H1 (cell line): ENCODE measurements around the gene TFAP2E. TPM values are rescaled to one million over a fixed set of nuclear protein-coding genes. Genes with fewer than 3 reads are reported as not detected.

ENCODE experiments used
- CTCF ChIA-PET: fragments of 300-600 bp; sonication (Branson Sonifier 250); formaldehyde crosslinking; loops from one replicate; lab custom pipeline; 2021; ENCODE audit not compliant: partially characterized antibody; lab: Charles Lee
- POLR2A ChIA-PET: fragments of 300-600 bp; sonication (Branson Sonifier 250); formaldehyde crosslinking; loops from one replicate; lab custom pipeline; 2021; ENCODE audit warnings: inconsistent platforms; ENCODE audit not compliant: partially characterized antibody; lab: Charles Lee
- DNase-seq, 2 experiments: peaks; one replicate each; pipeline versions ENCODE4 v3.0.0 to v3.0.0-alpha.2; 2010 to 2022; ENCODE audit warnings: low spot score in 2 of 2, low read depth in 1 of 2, mixed read lengths in 1 of 2
- FAIRE-seq: peaks from 2 replicates; lab custom pipeline; 2011; peaks lifted over from hg19 to GRCh38; lab: Jason Lieb, UNC
- H2AFZ ChIP-seq: 2 replicates; pipeline ENCODE4 v1.8.1; 2012; ENCODE audit warnings: low read length, inconsistent platforms
- H2AK5ac ChIP-seq: 2 replicates; pipeline ENCODE4 v1.6.1; 2013; ENCODE audit warnings: low read depth, low read length
- H2BK120ac ChIP-seq: replicated peaks from 2 replicates; pipeline ENCODE3; 2013; ENCODE audit warnings: low read depth, low read length, inconsistent platforms
- H2BK12ac ChIP-seq: 2 replicates; pipeline ENCODE4 v1.6.1; 2013; ENCODE audit warnings: low read depth, low read length
- H2BK15ac ChIP-seq: 2 replicates; pipeline ENCODE4 v1.6.1; 2013; ENCODE audit warnings: low read length
- H2BK20ac ChIP-seq: 2 replicates; pipeline ENCODE4 v1.6.1; 2013; ENCODE audit warnings: low read length
- H2BK5ac ChIP-seq: 2 replicates; pipeline ENCODE4 v1.6.1; 2013; ENCODE audit warnings: low read depth, low read length
- H3K14ac ChIP-seq: 2 replicates; pipeline ENCODE4 v1.6.1; 2013; ENCODE audit warnings: inconsistent platforms; ENCODE audit not compliant: insufficient read length
- H3K18ac ChIP-seq: 2 replicates; pipeline ENCODE4 v1.6.1; 2013; ENCODE audit warnings: low read length; ENCODE audit errors: extremely low read depth
- H3K23ac ChIP-seq: 2 replicates; pipeline ENCODE4 v1.6.1; 2013; ENCODE audit warnings: inconsistent platforms; ENCODE audit not compliant: insufficient read length
- H3K23me2 ChIP-seq: 2 replicates; pipeline ENCODE4 v1.6.1; 2013; ENCODE audit warnings: low read depth, low read length
- H3K27ac ChIP-seq: 2 replicates; pipeline ENCODE4 v1.6.1; 2011; ENCODE audit warnings: low read depth, low read length, inconsistent platforms
- H3K27me3 ChIP-seq, 4 experiments: replicated peaks in 1 of 4; 1 replicate in 1 of 4; 2 replicates in 3 of 4; pipeline versions ENCODE4 v1.6.1 to v1.8.1; 2011 to 2013; ENCODE audit warnings: low read length in 3 of 4, mild to moderate bottlenecking in 3 of 4, inconsistent platforms in 2 of 4, mixed read lengths in 2 of 4, moderate library complexity in 1 of 4; ENCODE audit not compliant: control insufficient read depth in 3 of 4, insufficient read depth in 3 of 4; ENCODE audit errors: extremely low read depth in 1 of 4
- H3K36me3 ChIP-seq, 4 experiments: 2 replicates each; pipeline versions ENCODE4 v1.6.1 to v1.8.1; 2011 to 2013; ENCODE audit warnings: mild to moderate bottlenecking in 4 of 4, low read length in 3 of 4, moderate library complexity in 2 of 4, control low read depth in 1 of 4, inconsistent platforms in 1 of 4; ENCODE audit not compliant: insufficient read depth in 4 of 4, control insufficient read depth in 2 of 4
- H3K4ac ChIP-seq: replicated peaks from 2 replicates; pipeline ENCODE3; 2013; ENCODE audit warnings: low read length, low read depth, mixed read lengths, inconsistent platforms; ENCODE audit not compliant: insufficient read length
- H3K4me1 ChIP-seq, 4 experiments: replicated peaks in 1 of 4; 1 replicate in 1 of 4; 2 replicates in 3 of 4; pipeline versions ENCODE4 v1.6.1 to v1.8.1; 2011 to 2013; ENCODE audit warnings: low read length in 3 of 4, inconsistent platforms in 2 of 4, mixed read lengths in 1 of 4; ENCODE audit not compliant: insufficient read depth in 4 of 4, control insufficient read depth in 3 of 4
- H3K4me2 ChIP-seq, 2 experiments: 2 replicates each; pipeline versions ENCODE4 v1.6.1 to v1.8.1; 2011 to 2013; ENCODE audit warnings: low read depth in 2 of 2, low read length in 2 of 2, control low read depth in 1 of 2, inconsistent platforms in 1 of 2, mild to moderate bottlenecking in 1 of 2; ENCODE audit not compliant: insufficient read depth in 1 of 2
- H3K4me3 ChIP-seq, 4 experiments: fragments of 200-600, 300-600 bp in 1 of 4; sonication (generic), shearing (Covaris generic), sonication (Bioruptor Twin) in 1 of 4; 2 replicates each; pipeline versions ENCODE4 v1.5.1 to v1.8.1; 2011 to 2016; ENCODE audit warnings: low read length in 4 of 4, low read depth in 3 of 4, control low read depth in 2 of 4, inconsistent platforms in 2 of 4, mild to moderate bottlenecking in 2 of 4, mixed read lengths in 1 of 4, moderate library complexity in 1 of 4; ENCODE audit not compliant: insufficient read depth in 2 of 4; ENCODE audit errors: extremely low read depth in 1 of 4
- H3K56ac ChIP-seq: replicated peaks from 2 replicates; pipeline ENCODE3; 2013; ENCODE audit warnings: low read depth, mild to moderate bottlenecking, mixed read lengths, low read length, inconsistent platforms; ENCODE audit not compliant: insufficient read length
- H3K79me1 ChIP-seq: 2 replicates; pipeline ENCODE4 v1.6.1; 2013; ENCODE audit warnings: low read depth, low read length, control low read depth
- H3K79me2 ChIP-seq, 2 experiments: 2 replicates each; pipeline versions ENCODE4 v1.6.1 to v1.8.1; 2012 to 2013; ENCODE audit warnings: low read length in 2 of 2, mild to moderate bottlenecking in 2 of 2, inconsistent platforms in 1 of 2; ENCODE audit not compliant: insufficient read depth in 2 of 2, control insufficient read depth in 1 of 2
- H3K9ac ChIP-seq, 4 experiments: replicated peaks in 1 of 4; 1 replicate in 1 of 4; 2 replicates in 3 of 4; pipeline versions ENCODE4 v1.6.1 to v1.8.1; 2011 to 2013; ENCODE audit warnings: low read depth in 3 of 4, low read length in 3 of 4, control low read depth in 2 of 4, mild to moderate bottlenecking in 2 of 4, moderate library complexity in 2 of 4, inconsistent platforms in 1 of 4; ENCODE audit errors: extremely low read depth in 1 of 4
- H3K9me3 ChIP-seq, 2 experiments: 2 replicates each; pipeline versions ENCODE4 v1.6.1 to v1.8.1; 2012 to 2013; ENCODE audit warnings: mild to moderate bottlenecking in 2 of 2, moderate library complexity in 2 of 2, control low read depth in 1 of 2, inconsistent platforms in 1 of 2, low read depth in 1 of 2, low read length in 1 of 2, mixed read lengths in 1 of 2; ENCODE audit not compliant: insufficient read depth in 2 of 2
- H4K20me1 ChIP-seq, 2 experiments: replicated peaks in 1 of 2; 2 replicates each; pipeline versions ENCODE3 to v1.8.1; 2011 to 2013; ENCODE audit warnings: inconsistent platforms in 2 of 2, low read length in 2 of 2, mild to moderate bottlenecking in 1 of 2; ENCODE audit not compliant: insufficient read depth in 2 of 2, control insufficient read depth in 1 of 2
- H4K5ac ChIP-seq: 2 replicates; pipeline ENCODE4 v1.6.1; 2013; ENCODE audit warnings: low read length, low read depth, mixed read lengths, inconsistent platforms; ENCODE audit not compliant: insufficient read length
- H4K8ac ChIP-seq: 2 replicates; pipeline ENCODE4 v1.8.0; 2013; ENCODE audit warnings: mild to moderate bottlenecking, moderate library complexity, low read length, inconsistent platforms; ENCODE audit not compliant: insufficient read depth; ENCODE audit errors: extremely low read depth
- H4K91ac ChIP-seq: replicated peaks from 2 replicates; pipeline ENCODE3; 2013; ENCODE audit warnings: low read length, mixed read lengths, inconsistent platforms; ENCODE audit not compliant: insufficient read length
- ATF3 ChIP-seq: IDR thresholded peaks from 2 replicates; pipeline ENCODE4 v1.6.1; 2011; ENCODE audit warnings: low read depth, mild to moderate bottlenecking, low read length; ENCODE audit not compliant: insufficient read depth
- EGR1 ChIP-seq: IDR thresholded peaks from 2 replicates; pipeline ENCODE4 v1.6.1; 2011; ENCODE audit warnings: low read depth, low read length, borderline replicate concordance
- SIX5 ChIP-seq: IDR thresholded peaks from 2 replicates; pipeline ENCODE4 v1.6.1; 2011; ENCODE audit warnings: mild to moderate bottlenecking, low read depth, low read length
- WGBS, 2 experiments: shearing (Covaris generic) in 1 of 2; methylation state at CpG; one replicate each; pipeline versions ENCODE4 v1.1.6 to v1.1.7; 2013 to 2015; ENCODE audit warnings: low lambda C conversion rate in 2 of 2, mixed read lengths in 2 of 2, inconsistent platforms in 1 of 2, low coverage in 1 of 2, missing lambda C conversion rate in 1 of 2; ENCODE audit not compliant: insufficient replicate concordance in 2 of 2, insufficient coverage in 1 of 2, insufficient read length in 1 of 2; ENCODE audit errors: extremely low coverage in 1 of 2, missing lambda C conversion rate in 1 of 2; 5-methylcytosine and 5-hydroxymethylcytosine counted together
- polyA plus RNA-seq, 7 experiments: library from polyadenylated mRNA; depleted of rRNA in 3 of 7; stranded (reverse) in 5 of 7; unstranded in 2 of 7; fragments of >200 nt in 5 of 7; fragments of 200-250 nt in 2 of 7; gene quantifications; 1 replicate in 5 of 7; 2 replicates in 1 of 7; 4 replicates in 1 of 7; pipeline versions ENCODE4 v1.2.1 to v1.2.3, GENCODE V29; 2011 to 2013; ENCODE audit warnings: missing spikeins in 2 of 7, mixed read lengths in 2 of 7
- total RNA-seq: library from RNA; stranded (reverse); fragmentation: NEBNext Ultra II Directional; extraction: Animal tissue kit (Norgen Biotek cat#: 25700); gene quantifications from 2 replicates; pipeline ENCODE4 v1.2.1, GENCODE V29; 2021

Gene TFAP2E
- total and polyA plus RNA-seq, 2 of the 8 experiments (the other 6 are each of a cell fraction or from before 2014, with no cell fraction given): 0.24 to 0.50 TPM

DNA sequence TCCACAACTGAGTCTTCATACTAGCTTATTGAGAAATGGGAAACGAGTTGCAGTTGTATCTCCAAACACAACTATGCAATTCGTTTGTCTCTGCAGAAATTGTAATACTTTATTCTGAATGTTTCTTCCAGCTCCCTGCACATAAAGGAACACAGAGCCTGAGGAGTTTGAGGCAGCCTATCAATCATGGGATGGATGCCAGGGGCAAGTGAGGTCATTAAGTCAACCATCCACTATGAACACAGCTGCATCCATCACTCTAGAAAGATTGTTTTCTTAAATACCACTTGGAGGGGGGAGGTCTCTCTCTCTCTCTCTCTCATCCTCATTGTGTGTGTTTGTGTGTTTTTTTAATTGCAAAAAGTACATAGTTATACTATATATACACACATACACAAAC lies 71.1 kb downstream of the TFAP2E start:
- Histone ChIP-seq H2BK5ac (no peak overlapping the region), H3K79me2 (peaks cover 10 to 21% of the 10 kb centered on the region in 2 experiments), H3K79me1 (peaks cover 3% of the 10 kb centered on the region; the same call in 1 of the 2 replicates), H3K23me2 (peaks cover 2% of the 10 kb centered on the region; the same call in 1 of the 2 replicates), H3K27me3 (no peaks in the 10 kb centered on the region), H3K4me2 (no peak overlapping the region), H3K9me3 (no peaks in the 10 kb centered on the region), H3K14ac (no peak overlapping the region), H4K8ac (no peak overlapping the region), H2BK20ac (no peak overlapping the region), H3K9ac (no peak overlapping the region), H3K27ac (no peak overlapping the region), H3K4me3 (no peak overlapping the region), H4K91ac (no peak overlapping the region), H2AK5ac (no peak overlapping the region), H2BK15ac (no peak overlapping the region), H4K20me1 (no peaks in the 10 kb centered on the region), H2BK12ac (no peak overlapping the region), H2AFZ (no peak overlapping the region), H4K5ac (no peak overlapping the region), H3K4me1 (no peaks in the 10 kb centered on the region), H3K56ac (no peak overlapping the region), H2BK120ac (no peak overlapping the region), H3K36me3 (no peaks in the 10 kb centered on the region), H3K4ac (no peak overlapping the region), H3K18ac (no peak overlapping the region), H3K23ac (no peak overlapping the region)
- ChIA-PET POLR2A (interaction anchor here (1.2 kb wide), 1 partner anchor 15 kb away, joined by 3 read pairs; no protein-coding TSS in a partner anchor), CTCF (interaction anchor here (0.6 to 4.5 kb wide), 8 partner anchors 16 to 576 kb away, joined by 3 to 26 read pairs (median 5); no protein-coding TSS in a partner anchor)
- no peak for FAIRE-seq
- DNase-seq: no peak
- 60% methylated on average over 2 of the region's 2 CpGs; no CpG with 5 or more reads in 1 of the 2 experiments for WGBS, 2 experiments
- TF ChIP-seq SIX5 (no peak), ATF3 (no peak), EGR1 (no peak)
